ENCODE measurements around the gene C11orf86.

C11orf86 gene, protein sequence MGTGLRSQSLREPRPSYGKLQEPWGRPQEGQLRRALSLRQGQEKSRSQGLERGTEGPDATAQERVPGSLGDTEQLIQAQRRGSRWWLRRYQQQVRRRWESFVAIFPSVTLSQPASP

DNA sequence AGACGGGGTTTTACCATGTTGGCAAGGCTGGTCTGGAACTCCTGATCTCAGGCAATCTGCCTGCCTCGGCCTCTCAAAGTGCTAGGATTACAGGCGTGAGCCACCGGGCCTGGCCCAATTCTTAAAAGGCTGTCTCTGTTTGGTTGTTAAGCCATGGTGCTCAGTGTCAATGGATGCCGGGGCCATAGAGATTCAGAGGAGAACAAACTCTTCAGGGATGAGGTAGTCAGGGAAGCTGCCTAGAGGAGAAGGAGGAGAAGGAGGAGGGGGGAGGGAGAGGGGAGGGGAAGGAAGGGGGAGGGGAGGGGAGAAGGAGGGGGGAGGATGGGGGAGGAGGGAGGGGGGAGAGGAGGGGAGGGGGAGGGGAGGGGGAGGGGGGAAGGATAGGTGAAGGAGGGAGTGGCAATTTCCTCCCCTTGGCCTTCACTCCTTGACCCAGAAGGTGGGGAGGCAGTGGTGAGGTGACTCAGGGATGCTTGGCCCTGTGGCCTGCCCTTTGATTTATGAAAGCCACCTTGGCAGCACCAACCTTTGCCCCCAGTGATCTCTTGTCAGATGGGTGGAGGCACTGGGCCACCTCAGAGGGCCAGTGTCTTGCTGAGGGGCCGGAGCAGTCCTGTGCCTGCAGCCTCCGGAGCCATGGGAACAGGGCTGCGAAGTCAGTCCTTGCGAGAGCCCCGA lies at the start of gene C11orf86:
C11orf86 (plus strand) TSS at position 581 of the 681 bp plus-strand sequence; CDS start at position 640, 59 bp downstream.
- H3K36me3 Mint-ChIP-seq (ENCODE audit: low read depth), result no peaks in the 10 kb centered on the region
- no peaks in the 10 kb centered on the region for H3K9me3 Mint-ChIP-seq
- peaks cover 11% of the 10 kb centered on the region for H3K27me3 Mint-ChIP-seq
- no peak within 1 kb of the TSS for H3K27ac Mint-ChIP-seq
- no peak within 1 kb of the TSS for H3K4me3 Mint-ChIP-seq
- peaks cover 17% of the 10 kb centered on the region for H3K4me1 Mint-ChIP-seq (ENCODE audit: low read depth)

DNA sequence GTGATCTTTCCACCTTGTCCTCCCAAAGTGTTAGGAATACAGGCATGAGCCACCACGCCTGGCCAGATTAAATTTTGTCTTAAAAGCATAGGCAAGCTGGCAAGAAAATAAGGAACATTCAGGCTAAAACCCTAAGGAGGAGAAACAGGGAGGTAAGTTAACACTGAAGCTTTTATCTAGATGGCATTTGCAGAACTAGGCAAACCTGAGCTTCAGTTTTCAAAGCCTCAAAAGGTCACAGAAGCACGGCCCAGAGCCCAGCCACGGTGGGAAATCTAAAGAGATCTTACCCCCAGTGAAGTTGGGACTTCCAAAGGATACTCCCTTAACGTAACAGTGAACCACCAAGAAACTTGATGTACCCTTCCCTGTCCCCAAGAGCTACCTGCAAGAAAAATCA lies 45.4 kb upstream of the C11orf86 start:
- no peak overlapping the region for H3K4me3 Mint-ChIP-seq
- no peaks in the 10 kb centered on the region for H3K9me3 Mint-ChIP-seq
- no peaks in the 10 kb centered on the region for H3K27me3 Mint-ChIP-seq
- H3K4me1 Mint-ChIP-seq (ENCODE audit: low read depth), result no peaks in the 10 kb centered on the region
- no peaks in the 10 kb centered on the region for H3K36me3 Mint-ChIP-seq (ENCODE audit: low read depth)
- no peak overlapping the region for H3K27ac Mint-ChIP-seq

GRCh38 chr11:66932543-66932942 lies 42.6 kb upstream of the C11orf86 start:
- Mint-ChIP-seq H3K4me1 (ENCODE audit: low read depth) (no peaks in the 10 kb centered on the region), H3K27ac (no peak overlapping the region), H3K27me3 (no peaks in the 10 kb centered on the region), H3K36me3 (ENCODE audit: low read depth) (no peaks in the 10 kb centered on the region), H3K4me3 (no peak overlapping the region), H3K9me3 (no peaks in the 10 kb centered on the region)

- Mint-ChIP-seq H3K4me3 (no peak overlapping the region), H3K27ac (no peak overlapping the region), H3K27me3 (no peaks in the 10 kb centered on the region), H3K9me3 (no peaks in the 10 kb centered on the region), H3K36me3 (ENCODE audit: low read depth) (no peaks in the 10 kb centered on the region), H3K4me1 (ENCODE audit: low read depth) (no peaks in the 10 kb centered on the region)
These were observed 41.6 kb upstream of the C11orf86 start for GRCh38 chr11:66933531-66933930.

GRCh38 chr11:66934950-66935779 lies 39.9 kb upstream of the C11orf86 start:
- no peaks in the 10 kb centered on the region for H3K9me3 Mint-ChIP-seq
- no peak overlapping the region for H3K27ac Mint-ChIP-seq
- H3K4me3 Mint-ChIP-seq, result no peak overlapping the region
- H3K27me3 Mint-ChIP-seq, result no peaks in the 10 kb centered on the region
- H3K36me3 Mint-ChIP-seq (ENCODE audit: low read depth), result no peaks in the 10 kb centered on the region
- no peaks in the 10 kb centered on the region for H3K4me1 Mint-ChIP-seq (ENCODE audit: low read depth)

DNA sequence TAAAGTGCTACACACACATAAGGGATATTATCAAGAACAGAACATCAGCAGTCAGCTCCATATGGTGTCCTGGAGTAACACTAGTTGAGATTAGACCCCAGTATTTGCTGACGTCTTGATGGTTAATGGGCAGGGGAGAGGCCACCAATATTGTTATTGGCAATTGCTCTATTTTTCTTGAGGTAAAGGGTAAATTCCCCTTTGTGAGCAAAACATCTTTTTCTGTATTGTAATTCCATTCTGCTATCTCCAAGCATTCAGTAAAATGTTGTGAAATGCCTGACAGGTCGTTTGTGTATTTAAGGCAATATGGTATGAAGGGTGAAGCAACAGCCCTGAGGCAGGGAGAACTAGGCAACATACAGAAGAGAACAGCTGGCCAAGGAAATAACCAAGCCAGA lies 38.8 kb upstream of the C11orf86 start:
- Mint-ChIP-seq H3K27ac (no peak overlapping the region), H3K36me3 (ENCODE audit: low read depth) (no peaks in the 10 kb centered on the region), H3K4me1 (ENCODE audit: low read depth) (no peaks in the 10 kb centered on the region), H3K4me3 (no peak overlapping the region), H3K9me3 (no peaks in the 10 kb centered on the region), H3K27me3 (no peaks in the 10 kb centered on the region)

DNA sequence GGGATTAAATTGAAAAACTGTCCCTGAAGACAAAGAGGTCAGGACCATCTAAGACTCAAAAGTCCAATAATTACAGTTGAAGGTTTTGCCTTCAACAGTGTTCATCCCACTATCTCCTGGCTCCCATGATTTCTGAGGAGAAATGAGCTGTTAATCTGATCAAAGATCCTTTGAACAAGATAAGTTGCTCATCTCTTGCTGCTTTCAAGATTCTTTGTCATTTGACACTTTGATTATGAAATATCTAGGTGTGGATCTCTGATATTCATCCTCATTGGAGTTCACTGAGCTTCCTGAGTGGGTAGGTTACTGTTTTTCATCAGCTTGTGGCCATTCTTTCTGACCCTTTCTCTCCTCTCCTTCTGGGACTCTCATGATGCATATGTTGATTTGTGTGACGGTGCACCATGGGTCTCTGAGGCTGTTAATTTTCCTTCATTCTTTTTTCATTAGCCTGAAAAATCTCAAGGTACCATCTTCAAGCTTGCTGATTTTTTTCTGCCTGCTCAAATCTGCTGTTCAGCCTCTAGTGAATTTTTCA lies 37.8 kb upstream of the C11orf86 start:
- H3K4me3 Mint-ChIP-seq, result no peak overlapping the region

GRCh38 chr11:66938582-66939135 lies 36.4 kb upstream of the C11orf86 start:
- H3K4me3 Mint-ChIP-seq, result no peak overlapping the region
- H3K27ac Mint-ChIP-seq, result no peak overlapping the region
- no peaks in the 10 kb centered on the region for H3K36me3 Mint-ChIP-seq (ENCODE audit: low read depth)
- H3K27me3 Mint-ChIP-seq, result no peaks in the 10 kb centered on the region
- no peaks in the 10 kb centered on the region for H3K4me1 Mint-ChIP-seq (ENCODE audit: low read depth)
- H3K9me3 Mint-ChIP-seq, result no peaks in the 10 kb centered on the region

More for the DNA sequence above, 37.8 kb upstream of the C11orf86 start:
- Mint-ChIP-seq H3K36me3 (ENCODE audit: low read depth) (no peaks in the 10 kb centered on the region), H3K4me1 (ENCODE audit: low read depth) (no peaks in the 10 kb centered on the region), H3K9me3 (no peaks in the 10 kb centered on the region), H3K27ac (no peak overlapping the region), H3K27me3 (no peaks in the 10 kb centered on the region)

DNA sequence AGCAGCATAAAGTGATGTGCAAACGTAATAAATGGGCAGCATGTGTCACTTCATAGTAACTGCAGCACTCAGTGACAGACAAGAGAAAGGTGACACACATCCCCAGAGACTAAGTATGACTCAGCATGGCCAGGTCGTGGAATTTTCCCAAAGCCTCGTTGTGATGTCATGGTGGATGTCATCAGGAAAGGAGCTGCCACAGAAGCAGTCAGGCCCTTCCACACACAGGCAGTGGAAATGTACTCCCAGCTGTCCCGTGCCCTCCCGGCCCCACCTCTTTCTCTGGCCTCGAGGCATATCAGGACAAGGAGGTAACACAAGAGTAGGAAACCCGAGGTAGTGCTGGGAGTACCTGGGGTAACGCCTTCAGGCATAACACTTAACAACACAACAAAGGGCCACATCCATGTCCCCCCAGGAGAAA lies 25.0 kb upstream of the C11orf86 start:
- H3K4me1 Mint-ChIP-seq (ENCODE audit: low read depth), result peaks cover 3% of the 10 kb centered on the region
- peak overlapping the region; percentile 66 for H3K27ac Mint-ChIP-seq
- no peaks in the 10 kb centered on the region for H3K27me3 Mint-ChIP-seq
- no peak overlapping the region for H3K4me3 Mint-ChIP-seq
- H3K9me3 Mint-ChIP-seq, result no peaks in the 10 kb centered on the region
- no peaks in the 10 kb centered on the region for H3K36me3 Mint-ChIP-seq (ENCODE audit: low read depth)

GRCh38 chr11:66951135-66951534 lies 24.0 kb upstream of the C11orf86 start:
- Mint-ChIP-seq H3K4me3 (no peak overlapping the region), H3K4me1 (ENCODE audit: low read depth) (peaks cover 3% of the 10 kb centered on the region), H3K9me3 (no peaks in the 10 kb centered on the region), H3K27ac (no peak overlapping the region), H3K36me3 (ENCODE audit: low read depth) (no peaks in the 10 kb centered on the region), H3K27me3 (no peaks in the 10 kb centered on the region)

- no peaks in the 10 kb centered on the region for H3K9me3 Mint-ChIP-seq
- no peak overlapping the region for H3K27ac Mint-ChIP-seq
- H3K36me3 Mint-ChIP-seq (ENCODE audit: low read depth), result no peaks in the 10 kb centered on the region
- no peaks in the 10 kb centered on the region for H3K27me3 Mint-ChIP-seq
- H3K4me3 Mint-ChIP-seq, result no peak overlapping the region
- H3K4me1 Mint-ChIP-seq (ENCODE audit: low read depth), result peaks cover 9% of the 10 kb centered on the region
These were observed 23.2 kb upstream of the C11orf86 start for GRCh38 chr11:66951927-66952337.

GRCh38 chr11:66953081-66953833 lies 21.8 kb upstream of the C11orf86 start:
- H3K4me3 Mint-ChIP-seq, result no peak overlapping the region
- H3K27me3 Mint-ChIP-seq, result no peaks in the 10 kb centered on the region
- peaks cover 14% of the 10 kb centered on the region for H3K4me1 Mint-ChIP-seq (ENCODE audit: low read depth)
- H3K9me3 Mint-ChIP-seq, result no peaks in the 10 kb centered on the region
- H3K27ac Mint-ChIP-seq, result no peak overlapping the region
- no peaks in the 10 kb centered on the region for H3K36me3 Mint-ChIP-seq (ENCODE audit: low read depth)

GRCh38 chr11:66956689-66957290 lies 18.3 kb upstream of the C11orf86 start:
- peak overlapping the region; percentile 72 for H3K4me3 Mint-ChIP-seq
- no peaks in the 10 kb centered on the region for H3K27me3 Mint-ChIP-seq
- no peak overlapping the region for H3K27ac Mint-ChIP-seq
- H3K4me1 Mint-ChIP-seq (ENCODE audit: low read depth), result peaks cover 23% of the 10 kb centered on the region
- H3K36me3 Mint-ChIP-seq (ENCODE audit: low read depth), result no peaks in the 10 kb centered on the region
- peaks cover 3% of the 10 kb centered on the region for H3K9me3 Mint-ChIP-seq

DNA sequence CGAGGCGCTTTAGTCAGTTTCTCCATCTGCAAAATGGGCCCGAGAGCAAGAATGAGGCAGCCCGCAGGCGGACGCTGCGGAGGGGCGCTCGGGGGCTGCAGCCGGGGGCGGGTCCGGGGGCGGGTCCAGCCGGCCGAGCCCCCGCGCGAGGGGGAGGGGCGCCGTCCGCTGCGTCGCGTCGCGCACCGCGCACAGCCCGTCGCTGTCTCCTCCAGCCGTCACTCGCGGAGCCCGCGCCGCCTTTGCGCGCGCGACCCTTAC lies 17.2 kb upstream of the C11orf86 start:
- Mint-ChIP-seq H3K4me3 (peak overlapping the region; percentile 77), H3K27me3 (no peaks in the 10 kb centered on the region), H3K27ac (no peak overlapping the region), H3K36me3 (ENCODE audit: low read depth) (no peaks in the 10 kb centered on the region), H3K4me1 (ENCODE audit: low read depth) (peaks cover 23% of the 10 kb centered on the region), H3K9me3 (peaks cover 3% of the 10 kb centered on the region)

Data from stimulated activated naive CD8-positive, alpha-beta T cell treated with anti-CD3 and anti-CD28 coated beads, Interleukin-15, Interleukin-2, amounts not matched to agents 100 ng/mL and 50 ng/mL, for 24 hours (primary cell).